Fibroblast of the aortic adventitia (primary cell): Measurements from ENCODE around the gene BAG5. TPM values are rescaled to one million over a fixed set of nuclear protein-coding genes. Genes with fewer than 3 reads are reported as not detected.

Experiments used
- DNase-seq: peaks from one replicate; pipeline ENCODE4 v3.0.0-alpha.2; 2010; ENCODE audit warnings: low read depth
- H3K4me3 ChIP-seq: 2 replicates; pipeline ENCODE4 v1.5.1; 2011; ENCODE audit warnings: low read depth, mild to moderate bottlenecking, control low read depth, low read length, moderate library complexity
- CTCF ChIP-seq: IDR thresholded peaks from 2 replicates; pipeline ENCODE4 v1.5.1; 2011; ENCODE audit warnings: mild to moderate bottlenecking, low read length, control low read depth, inconsistent platforms; ENCODE audit not compliant: insufficient read depth
- total RNA-seq: library from RNA; depleted of rRNA; stranded (reverse); fragments of >200 nt; gene quantifications from 2 replicates; pipeline ENCODE4 v1.2.3, GENCODE V29; 2012; ENCODE audit warnings: low replicate concordance

The BAG5 gene
- total RNA-seq, 1 donor: 37.9 TPM

GRCh38 chr14:103529383-103530365, 32.8 kb downstream of the BAG5 start:
- DNase-seq: no peak
- H3K4me3 ChIP-seq: peak overlapping the region; percentile 96
- no peak for TF ChIP-seq CTCF

GRCh38 chr14:103528587-103529382, 33.7 kb downstream of the BAG5 start, which contains the start of gene TRMT61A:
TRMT61A (plus strand) TSS chr14:103529196; CDS start chr14:103529979, 783 bp downstream.
- DNase-seq: peak; percentile 94
- no peak for TF ChIP-seq CTCF

GRCh38 chr14:103528146-103528586, 34.3 kb downstream of the BAG5 start:
- DNase-seq: peak; percentile 27
- no peak for TF ChIP-seq CTCF
- peak overlapping the region; percentile 63 for H3K4me3 ChIP-seq

More at GRCh38 chr14:103528587-103529382, 33.7 kb downstream of the BAG5 start, which contains the start of gene TRMT61A:
- peak within 1 kb of the TSS; percentile 96 for H3K4me3 ChIP-seq

GRCh38 chr14:103527408-103528145, 34.9 kb downstream of the BAG5 start:
- DNase-seq: peak; percentile 34
- TF ChIP-seq CTCF: no peak
- H3K4me3 ChIP-seq: no peak overlapping the region

- DNase-seq: no peak
- no peak for TF ChIP-seq CTCF
- H3K4me3 ChIP-seq: no peak overlapping the region
Observed at GRCh38 chr14:103526914-103527248, 35.6 kb downstream of the BAG5 start.
